ENCODE results near the gene GET3.
"Not testable (repeated sequence)": the region's sequence is repeated elsewhere in the genome, so short reads cannot be mapped to it uniquely, and the experiment has no call there.

The GET3 gene

GRCh38 chr19:12715102-12715501 is 22.2 kb upstream of the GET3 start:
- FAIRE-seq (no peak), DNase-seq (ENCODE audit: insufficient read length, low spot score) (no peak)

GRCh38 chr19:12715929-12716328 is 21.4 kb upstream of the GET3 start:
- DNase-seq (ENCODE audit: insufficient read length, low spot score) (no peak), FAIRE-seq (no peak)

- FAIRE-seq = no peak
Observed at GRCh38 chr19:12720296-12720695, 17.0 kb upstream of the GET3 start.

GRCh38 chr19:12720851-12721655 is 16.2 kb upstream of the GET3 start:
- FAIRE-seq = no peak
- DNase-seq (ENCODE audit: insufficient read length, low spot score) = no peak

More at GRCh38 chr19:12720296-12720695, 17.0 kb upstream of the GET3 start:
- no peak for DNase-seq (ENCODE audit: insufficient read length, low spot score)

GRCh38 chr19:12721656-12722565 is 15.4 kb upstream of the GET3 start:
- no peak for FAIRE-seq
- peak; percentile 77 for DNase-seq (ENCODE audit: insufficient read length, low spot score)

- peak; percentile 99 for DNase-seq (ENCODE audit: insufficient read length, low spot score)
- FAIRE-seq = peak; percentile 63
Observed at GRCh38 chr19:12722566-12723380, 14.5 kb upstream of the GET3 start.

- no peak for DNase-seq (ENCODE audit: insufficient read length, low spot score)
- FAIRE-seq = no peak
Observed at GRCh38 chr19:12723381-12723640, 14.0 kb upstream of the GET3 start.

GRCh38 chr19:12723641-12724426 is 13.5 kb upstream of the GET3 start, which contains the start of gene TNPO2:
Gene TNPO2 (minus strand): TSS chr19:12723932. CDS start chr19:12720977, 2,955 bp downstream.
- FAIRE-seq (peak; percentile 80), DNase-seq (ENCODE audit: insufficient read length, low spot score) (peak; percentile 83)

GRCh38 chr19:12725612-12726011 is 11.7 kb upstream of the GET3 start:
- not testable (repeated sequence) for DNase-seq (ENCODE audit: insufficient read length, low spot score); FAIRE-seq

- no peak for DNase-seq (ENCODE audit: insufficient read length, low spot score)
Observed at GRCh38 chr19:12726988-12727316, 10.3 kb upstream of the GET3 start.

GRCh38 chr19:12727745-12728433 is 9.4 kb upstream of the GET3 start:
- DNase-seq (ENCODE audit: insufficient read length, low spot score) (no peak), FAIRE-seq (no peak)

More at GRCh38 chr19:12726988-12727316, 10.3 kb upstream of the GET3 start:
- FAIRE-seq = no peak

GRCh38 chr19:12730064-12730463 is 7.2 kb upstream of the GET3 start:
- no peak for FAIRE-seq
- no peak for DNase-seq (ENCODE audit: insufficient read length, low spot score)

- FAIRE-seq = no peak
- no peak for DNase-seq (ENCODE audit: insufficient read length, low spot score)
Observed at GRCh38 chr19:12731337-12731736, 6.0 kb upstream of the GET3 start.

- DNase-seq (ENCODE audit: insufficient read length, low spot score) (no peak), FAIRE-seq (no peak)
Observed at GRCh38 chr19:12733369-12734214, 3.7 kb upstream of the GET3 start.

- no peak for FAIRE-seq
- DNase-seq (ENCODE audit: insufficient read length, low spot score) = no peak
Observed at GRCh38 chr19:12737835-12738351, 596 bp downstream of the GET3 start.

- peak; percentile 9 for FAIRE-seq
- DNase-seq (ENCODE audit: insufficient read length, low spot score) = no peak
Observed at GRCh38 chr19:12745166-12745897, 8.0 kb downstream of the GET3 start.

GRCh38 chr19:12748489-12748888 is 11.2 kb downstream of the GET3 start:
- DNase-seq (ENCODE audit: insufficient read length, low spot score) (no peak), FAIRE-seq (no peak)
